Peyer's patch (tissue), 4 donors: ENCODE data around the gene POLR1A. TPM values are rescaled to one million over a fixed set of nuclear protein-coding genes. Genes with fewer than 3 reads are reported as not detected.

Experiments used
- DNase-seq, 3 donors: peaks; one replicate each; pipeline ENCODE4 v3.0.0-alpha.2; 2017 to 2019
- H3K27ac ChIP-seq, 4 donors: fragments of 200-600 bp; sonication (generic); one replicate each; pipeline ENCODE4 v1.5.1; 2016 to 2019
- H3K27me3 ChIP-seq, 2 donors: fragments of 200-600 bp; sonication (generic); one replicate each; pipeline ENCODE4 v1.5.1; 2019
- H3K36me3 ChIP-seq, 3 donors: fragments of 200-600 bp; sonication (generic); one replicate each; pipeline ENCODE4 v1.5.1; 2016 to 2019
- H3K4me1 ChIP-seq, 4 donors: fragments of 200-600 bp; sonication (generic); one replicate each; pipeline ENCODE4 v1.5.1; 2016 to 2019
- H3K4me3 ChIP-seq, 4 donors: fragments of 200-600 bp; sonication (generic); 1 replicate in 3 of 4; 2 replicates in 1 of 4; pipeline ENCODE4 v1.5.1; 2016 to 2019; ENCODE audit warnings: mild to moderate bottlenecking in 1 of 4
- H3K9me3 ChIP-seq, 4 donors: fragments of 200-600 bp; sonication (generic); one replicate each; pipeline ENCODE4 v1.5.1; 2016 to 2019; ENCODE audit warnings: mild to moderate bottlenecking in 1 of 4
- CTCF ChIP-seq, 6 experiments: fragments of 450-650 bp in 4 of 6; fragments of 200-600 bp in 2 of 6; sonication (generic) in 1 of 6; IDR thresholded peaks; one replicate each; pipeline ENCODE4 v1.5.1; 2017 to 2019; ENCODE audit warnings: antibody characterized with exemption in 6 of 6, mild to moderate bottlenecking in 3 of 6, moderate library complexity in 1 of 6
- POLR2A ChIP-seq, 2 donors: fragments of 450-650 bp; IDR thresholded peaks; one replicate each; pipeline ENCODE4 v1.5.1; 2017; ENCODE audit warnings: antibody characterized with exemption in 2 of 2, mild to moderate bottlenecking in 2 of 2, moderate library complexity in 2 of 2
- total RNA-seq, 4 donors: library from RNA; depleted of rRNA; stranded (reverse); fragments of >200 nt; gene quantifications; one replicate each; pipeline ENCODE4 v1.1.0, GENCODE V29; 2016

The POLR1A gene
- total RNA-seq, 4 donors from 2014 or later = 9.1 to 27.2 (median 15.4) TPM

GRCh38 chr2:86078774-86079545, 26.7 kb downstream of the POLR1A start:
- Histone ChIP-seq H3K27me3 (no peaks in the 10 kb centered on the region), H3K9me3 (no peaks in the 10 kb centered on the region), H3K4me3 (no peak overlapping the region), H3K27ac (peak overlapping the region in 1 of 4 donors; percentile 70), H3K4me1 (peaks cover 0 to 17% (median 12%) of the 10 kb centered on the region in 4 donors), H3K36me3 (peaks cover 0 to 31% (median 0%) of the 10 kb centered on the region in 3 donors)
- TF ChIP-seq CTCF (IDR thresholded peaks at IDR 0.05) = peak; percentile 18 to 66 (median 52)
- TF ChIP-seq POLR2A (IDR thresholded peaks at IDR 0.05) = no peak
- DNase-seq = peak in 2 of 3 donors; percentile 43 to 70

GRCh38 chr2:86075886-86076285, 29.8 kb downstream of the POLR1A start:
- no peaks in the 10 kb centered on the region for H3K9me3 ChIP-seq
- H3K27me3 ChIP-seq = no peaks in the 10 kb centered on the region
- no peak for DNase-seq
- H3K36me3 ChIP-seq = peaks cover 0 to 41% (median 0%) of the 10 kb centered on the region in 3 donors
- H3K27ac ChIP-seq = no peak overlapping the region
- peaks cover 0 to 16% (median 12%) of the 10 kb centered on the region in 4 donors for H3K4me1 ChIP-seq
- no peak overlapping the region for H3K4me3 ChIP-seq
- TF ChIP-seq CTCF (IDR thresholded peaks at IDR 0.05) (no peak), POLR2A (IDR thresholded peaks at IDR 0.05) (no peak)

GRCh38 chr2:86074811-86075210, 30.9 kb downstream of the POLR1A start:
- peaks cover 0 to 48% (median 0%) of the 10 kb centered on the region in 3 donors for H3K36me3 ChIP-seq
- H3K4me3 ChIP-seq = no peak overlapping the region
- no peak for TF ChIP-seq POLR2A (IDR thresholded peaks at IDR 0.05)
- TF ChIP-seq CTCF (IDR thresholded peaks at IDR 0.05) = no peak
- DNase-seq = no peak
- H3K4me1 ChIP-seq = peaks cover 0 to 5% (median 5%) of the 10 kb centered on the region in 4 donors
- H3K9me3 ChIP-seq = no peaks in the 10 kb centered on the region
- no peak overlapping the region for H3K27ac ChIP-seq
- H3K27me3 ChIP-seq = no peaks in the 10 kb centered on the region

- H3K36me3 ChIP-seq = peaks cover 0 to 53% (median 0%) of the 10 kb centered on the region in 3 donors
These were observed 31.4 kb downstream of the POLR1A start for GRCh38 chr2:86074256-86074655.

GRCh38 chr2:86073225-86073624, 32.5 kb downstream of the POLR1A start:
- Histone ChIP-seq H3K4me3 (no peak overlapping the region), H3K27me3 (no peaks in the 10 kb centered on the region), H3K9me3 (no peaks in the 10 kb centered on the region), H3K4me1 (no peaks in the 10 kb centered on the region), H3K36me3 (peaks cover 0 to 64% (median 0%) of the 10 kb centered on the region in 3 donors), H3K27ac (peak overlapping the region in 2 of 4 donors; percentile 7 to 74)
- no peak for DNase-seq
- no peak for TF ChIP-seq POLR2A (IDR thresholded peaks at IDR 0.05)

More at GRCh38 chr2:86074256-86074655, 31.4 kb downstream of the POLR1A start:
- Histone ChIP-seq H3K9me3 (no peaks in the 10 kb centered on the region), H3K27ac (no peak overlapping the region), H3K4me1 (no peaks in the 10 kb centered on the region), H3K27me3 (no peaks in the 10 kb centered on the region), H3K4me3 (no peak overlapping the region)
- TF ChIP-seq CTCF (IDR thresholded peaks at IDR 0.05) (no peak), POLR2A (IDR thresholded peaks at IDR 0.05) (no peak)
- DNase-seq = no peak

GRCh38 chr2:86072271-86072858, 33.3 kb downstream of the POLR1A start:
- Histone ChIP-seq H3K27me3 (no peaks in the 10 kb centered on the region), H3K36me3 (peaks cover 0 to 60% (median 0%) of the 10 kb centered on the region in 3 donors), H3K9me3 (no peaks in the 10 kb centered on the region), H3K4me1 (no peaks in the 10 kb centered on the region), H3K4me3 (no peak overlapping the region), H3K27ac (peak overlapping the region; percentile 6 to 74 (median 28))
- TF ChIP-seq POLR2A (IDR thresholded peaks at IDR 0.05) = no peak
- DNase-seq = peak in 2 of 3 donors; percentile 68 to 72
